MG63 (cell line): ENCODE data around the gene TAF12. TPM values are rescaled to one million over a fixed set of nuclear protein-coding genes. Genes with fewer than 3 reads are reported as not detected.
A peak's percentile ranks its signal among the peaks of the same experiment; 100 is the strongest.
"Not testable (repeated sequence)": the region's sequence is repeated elsewhere in the genome, so short reads cannot be mapped to it uniquely, and the experiment has no call there.

Experiments used
- DNase-seq: peaks from one replicate; pipeline ENCODE4 v3.0.0-alpha.2; 2020
- H3K27me3 ChIP-seq: fragments of 250-450 bp; sonication (Bioruptor Pico); 2 replicates; pipeline ENCODE4 v1.5.1; 2020; ENCODE audit warnings: mild to moderate bottlenecking, moderate library complexity
- H3K36me3 ChIP-seq: fragments of 250-450 bp; sonication (Bioruptor Pico); 2 replicates; pipeline ENCODE4 v1.5.1; 2020; ENCODE audit warnings: mild to moderate bottlenecking, moderate library complexity
- H3K4me3 ChIP-seq: fragments of 250-450 bp; sonication (Bioruptor Pico); 2 replicates; pipeline ENCODE4 v1.5.1; 2020; ENCODE audit warnings: mild to moderate bottlenecking, moderate library complexity
- H3K9me3 ChIP-seq: fragments of 250-450 bp; sonication (Bioruptor Pico); 2 replicates; pipeline ENCODE4 v1.5.1; 2020; ENCODE audit warnings: mild to moderate bottlenecking, moderate library complexity
- total RNA-seq: library from RNA; depleted of rRNA; stranded (reverse); fragments of >200 nt; shearing (Covaris generic); gene quantifications from 2 replicates; pipeline ENCODE4 v1.2.3, GENCODE V29; 2014; ENCODE audit warnings: low replicate concordance

Gene TAF12
- total RNA-seq, 1 experiment from 2014 or later = 33.3 TPM

DNA sequence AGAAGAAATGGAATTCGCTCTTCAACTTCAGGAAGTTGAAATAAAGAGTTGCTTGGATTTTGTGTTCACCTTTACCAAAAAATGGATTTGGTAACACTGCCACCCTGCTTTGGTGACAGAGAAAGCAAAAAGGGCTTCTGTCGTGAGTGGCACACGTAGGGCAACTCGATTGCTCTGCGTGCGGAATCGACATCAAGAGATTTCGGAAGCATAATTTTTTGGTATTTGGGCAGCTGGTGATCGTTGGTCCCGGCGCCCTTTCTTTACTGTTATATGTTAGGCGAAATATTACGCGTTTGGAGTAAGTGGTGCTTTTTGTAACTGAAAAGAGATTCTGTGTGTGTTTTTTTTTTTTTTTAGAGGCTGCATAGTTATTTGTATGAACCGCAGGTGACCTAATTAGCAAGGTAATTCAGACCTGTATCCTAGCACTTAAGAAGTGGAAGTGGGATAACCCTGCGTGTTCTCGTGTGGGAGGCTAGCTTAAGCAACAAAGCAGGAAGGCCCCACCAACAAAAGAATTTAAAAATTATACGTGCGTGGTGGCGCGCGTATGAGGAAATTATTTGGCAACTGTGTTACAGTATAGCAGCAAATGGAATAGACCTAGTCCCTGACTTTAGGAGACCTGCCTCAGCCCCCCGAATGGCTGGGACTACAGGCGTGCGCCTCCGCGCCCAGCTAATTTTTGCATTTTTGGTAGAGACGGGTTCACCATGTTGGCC is 5.8 kb upstream of the TAF12 start, which contains the start of gene RNU11:
TSS of gene RNU11 (plus strand) at position 127 of the 725 bp plus-strand sequence.
- DNase-seq = peak; percentile 91
- Histone ChIP-seq H3K36me3 (no peaks in the 10 kb centered on the region), H3K9me3 (no peaks in the 10 kb centered on the region), H3K4me3 (peak within 1 kb of the TSS; percentile 41), H3K27me3 (no peaks in the 10 kb centered on the region)

GRCh38 chr1:28648008-28648473 is 5.2 kb upstream of the TAF12 start:
- peak; percentile 92 for DNase-seq

DNA sequence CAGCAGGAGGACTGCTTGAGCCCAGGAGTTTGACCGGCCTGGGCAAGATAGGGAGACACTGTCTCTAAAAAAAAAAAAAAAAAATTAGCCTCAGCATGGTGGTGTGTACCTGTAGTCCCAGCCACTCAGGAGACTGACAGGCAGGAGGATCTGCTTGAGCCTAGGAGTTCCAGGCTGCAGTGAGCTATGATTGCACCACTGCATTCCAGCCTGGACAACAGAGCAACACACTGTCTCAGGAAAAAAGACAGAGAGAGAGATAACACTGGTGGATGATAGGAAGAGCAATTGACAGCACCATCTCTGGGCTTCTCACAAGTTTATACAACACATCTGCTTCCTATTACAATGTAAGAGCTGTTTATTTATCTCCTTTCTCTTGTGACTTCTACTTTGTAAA is 3.2 kb upstream of the TAF12 start:
- no peaks in the 10 kb centered on the region for H3K9me3 ChIP-seq
- DNase-seq = no peak
- H3K36me3 ChIP-seq = no peaks in the 10 kb centered on the region
- H3K4me3 ChIP-seq = no peak overlapping the region
- no peaks in the 10 kb centered on the region for H3K27me3 ChIP-seq

More at GRCh38 chr1:28648008-28648473, 5.2 kb upstream of the TAF12 start:
- no peaks in the 10 kb centered on the region for H3K36me3 ChIP-seq
- H3K27me3 ChIP-seq = no peaks in the 10 kb centered on the region
- no peaks in the 10 kb centered on the region for H3K9me3 ChIP-seq
- H3K4me3 ChIP-seq = peak overlapping the region; percentile 41

DNA sequence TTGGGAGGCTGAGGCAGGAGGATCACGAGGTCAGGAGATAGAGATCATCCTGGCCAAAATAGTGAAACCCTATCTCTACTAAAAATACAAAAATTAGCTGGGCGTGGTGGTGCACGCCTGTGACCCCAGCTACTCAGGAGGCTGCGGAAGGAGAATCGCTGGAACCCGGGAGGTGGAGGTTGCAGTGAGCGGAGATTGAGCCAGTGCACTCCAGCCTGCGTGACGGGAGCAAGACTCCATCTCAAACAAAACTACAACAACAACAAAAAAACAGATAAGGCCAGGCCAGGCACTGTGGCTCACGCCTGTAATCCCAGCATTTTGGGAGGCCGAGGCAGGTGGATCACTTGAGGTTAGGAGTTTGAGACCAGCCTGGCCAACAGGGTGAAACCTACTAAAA is 2.5 kb upstream of the TAF12 start:
- not testable (repeated sequence) for H3K27me3 ChIP-seq, H3K9me3 ChIP-seq, H3K36me3 ChIP-seq, DNase-seq, H3K4me3 ChIP-seq

DNA sequence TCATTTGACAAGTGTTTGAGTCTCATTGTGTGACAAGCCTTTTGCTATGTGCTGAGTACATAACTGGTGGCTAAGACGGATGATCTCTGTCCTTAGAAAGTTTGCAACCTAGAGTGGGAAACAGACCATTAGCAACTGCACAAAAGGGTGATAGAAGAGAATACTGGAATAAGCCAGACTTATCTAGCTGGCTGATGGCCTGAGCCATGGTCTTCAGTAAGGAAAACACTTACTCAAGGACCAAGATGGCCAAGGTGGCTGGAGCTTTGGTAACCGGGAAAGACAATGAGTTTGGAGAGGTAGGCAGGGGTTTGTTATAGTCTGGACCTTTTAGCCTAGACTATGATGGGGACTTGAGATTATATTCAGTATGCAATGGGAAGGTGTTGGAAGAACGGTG is 1.6 kb upstream of the TAF12 start:
- no peak for DNase-seq
- H3K4me3 ChIP-seq = no peak overlapping the region; the same call in 1 of the 2 replicates
- H3K27me3 ChIP-seq = no peaks in the 10 kb centered on the region

DNA sequence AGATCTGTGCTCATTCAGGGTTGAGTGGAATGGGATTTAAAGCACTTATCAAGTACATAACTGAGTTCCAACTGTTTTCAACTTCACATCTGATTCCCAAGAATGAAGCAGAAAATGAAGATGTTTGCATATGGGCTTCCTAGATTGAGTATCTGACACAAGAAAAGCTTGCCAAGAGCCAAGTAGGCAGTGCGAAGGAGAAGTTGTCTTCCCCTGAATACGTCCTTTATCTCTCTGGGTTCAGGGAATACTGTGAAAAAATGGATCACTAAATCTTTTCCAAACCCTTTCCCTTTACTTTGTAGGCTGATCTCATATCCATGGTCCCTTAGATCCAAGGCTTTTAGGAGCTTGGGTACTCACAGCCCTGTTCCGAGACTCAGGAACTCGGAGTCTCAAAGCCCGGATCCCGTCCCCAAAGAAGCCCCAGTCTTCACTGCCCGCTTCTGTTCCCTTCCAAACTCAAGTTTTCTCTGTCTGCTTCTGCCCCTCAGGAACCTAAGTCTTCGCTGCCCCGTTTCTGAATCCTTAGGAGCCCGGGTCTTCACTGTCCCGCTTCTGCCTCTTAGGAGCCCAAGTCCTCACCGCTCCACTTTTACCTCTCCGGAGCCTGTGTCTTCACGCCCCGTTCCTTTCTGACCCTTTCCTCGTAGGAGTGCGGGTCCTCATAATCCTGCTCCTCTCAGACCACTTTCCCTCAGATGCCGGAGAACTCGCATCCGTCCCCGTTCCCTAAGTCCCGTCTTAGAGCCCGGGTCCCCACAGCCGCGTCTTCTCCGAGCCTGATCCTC is 616 bp downstream of the TAF12 start:
- Histone ChIP-seq H3K36me3 (no peaks in the 10 kb centered on the region; the same call in 1 of the 2 replicates), H3K27me3 (no peaks in the 10 kb centered on the region), H3K4me3 (peak overlapping the region; percentile 87), H3K9me3 (no peaks in the 10 kb centered on the region)
- DNase-seq = no peak

More for the DNA sequence above, 1.6 kb upstream of the TAF12 start:
- Histone ChIP-seq H3K36me3 (no peaks in the 10 kb centered on the region; the same call in 1 of the 2 replicates), H3K9me3 (no peaks in the 10 kb centered on the region)

GRCh38 chr1:28640766-28641165 is 2.1 kb downstream of the TAF12 start:
- no peak for DNase-seq
- Histone ChIP-seq H3K9me3 (no peaks in the 10 kb centered on the region), H3K4me3 (no peak overlapping the region), H3K27me3 (no peaks in the 10 kb centered on the region), H3K36me3 (no peaks in the 10 kb centered on the region; the same call in 1 of the 2 replicates)

DNA sequence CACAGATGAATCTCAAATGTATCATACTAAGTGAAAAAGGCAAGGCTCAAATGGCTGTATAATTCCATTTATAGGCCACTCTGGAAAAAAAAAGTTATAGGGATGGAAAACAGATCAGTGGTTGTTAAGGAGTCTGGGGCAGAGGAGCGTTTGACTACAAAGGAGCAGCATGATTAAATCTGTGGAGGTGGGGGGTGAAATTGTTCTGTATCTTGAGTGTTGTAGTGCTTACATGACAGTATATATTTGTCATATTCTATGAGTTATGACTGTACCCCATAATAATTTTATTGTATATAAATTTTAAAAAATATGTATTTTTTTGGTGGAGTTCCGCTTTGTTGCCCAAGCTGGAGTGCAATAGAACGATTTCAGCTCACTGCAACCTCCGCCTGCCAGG is 10.3 kb downstream of the TAF12 start:
- H3K36me3 ChIP-seq = no peaks in the 10 kb centered on the region
- no peak for DNase-seq
- H3K27me3 ChIP-seq = no peaks in the 10 kb centered on the region
- H3K9me3 ChIP-seq = no peaks in the 10 kb centered on the region
- H3K4me3 ChIP-seq = no peak overlapping the region

GRCh38 chr1:28631713-28632112 is 11.2 kb downstream of the TAF12 start:
- no peaks in the 10 kb centered on the region for H3K36me3 ChIP-seq
- no peaks in the 10 kb centered on the region for H3K9me3 ChIP-seq
- no peak overlapping the region for H3K4me3 ChIP-seq
- H3K27me3 ChIP-seq = no peaks in the 10 kb centered on the region
- no peak for DNase-seq

- Histone ChIP-seq H3K4me3 (no peak overlapping the region), H3K36me3 (peaks cover 22% of the 10 kb centered on the region), H3K27me3 (no peaks in the 10 kb centered on the region), H3K9me3 (no peaks in the 10 kb centered on the region)
- no peak for DNase-seq
These were observed 29.7 kb downstream of the TAF12 start for GRCh38 chr1:28613175-28613574.

DNA sequence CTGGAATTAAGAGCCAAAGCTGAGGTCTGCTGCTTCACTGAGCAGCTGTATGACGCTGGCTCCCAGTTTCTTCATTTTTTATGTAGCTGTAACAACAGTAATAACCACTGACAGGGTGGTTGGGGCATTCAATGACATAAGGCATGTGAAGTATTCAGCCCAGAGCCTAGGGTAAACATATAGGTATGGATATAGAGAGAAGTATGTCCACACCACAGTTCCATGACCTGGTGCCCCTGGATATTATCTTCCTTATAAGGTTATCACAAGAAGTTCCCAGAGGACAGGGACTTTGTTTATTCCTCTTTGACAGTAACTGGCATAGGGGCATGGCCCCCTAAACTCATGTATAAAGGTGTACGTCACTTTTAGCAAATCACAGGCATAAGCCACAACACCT is 36.1 kb downstream of the TAF12 start:
- peaks cover 18% of the 10 kb centered on the region for H3K36me3 ChIP-seq
- no peaks in the 10 kb centered on the region for H3K9me3 ChIP-seq
- no peak for DNase-seq
- no peak overlapping the region for H3K4me3 ChIP-seq
- no peaks in the 10 kb centered on the region for H3K27me3 ChIP-seq

- peaks cover 14% of the 10 kb centered on the region for H3K36me3 ChIP-seq
These were observed 37.9 kb downstream of the TAF12 start for GRCh38 chr1:28604962-28605361.

GRCh38 chr1:28604411-28604810 is 38.5 kb downstream of the TAF12 start:
- Histone ChIP-seq H3K36me3 (peaks cover 14% of the 10 kb centered on the region), H3K27me3 (no peaks in the 10 kb centered on the region), H3K9me3 (no peaks in the 10 kb centered on the region)

More at GRCh38 chr1:28604962-28605361, 37.9 kb downstream of the TAF12 start:
- Histone ChIP-seq H3K9me3 (no peaks in the 10 kb centered on the region), H3K4me3 (no peak overlapping the region), H3K27me3 (no peaks in the 10 kb centered on the region)
- no peak for DNase-seq

DNA sequence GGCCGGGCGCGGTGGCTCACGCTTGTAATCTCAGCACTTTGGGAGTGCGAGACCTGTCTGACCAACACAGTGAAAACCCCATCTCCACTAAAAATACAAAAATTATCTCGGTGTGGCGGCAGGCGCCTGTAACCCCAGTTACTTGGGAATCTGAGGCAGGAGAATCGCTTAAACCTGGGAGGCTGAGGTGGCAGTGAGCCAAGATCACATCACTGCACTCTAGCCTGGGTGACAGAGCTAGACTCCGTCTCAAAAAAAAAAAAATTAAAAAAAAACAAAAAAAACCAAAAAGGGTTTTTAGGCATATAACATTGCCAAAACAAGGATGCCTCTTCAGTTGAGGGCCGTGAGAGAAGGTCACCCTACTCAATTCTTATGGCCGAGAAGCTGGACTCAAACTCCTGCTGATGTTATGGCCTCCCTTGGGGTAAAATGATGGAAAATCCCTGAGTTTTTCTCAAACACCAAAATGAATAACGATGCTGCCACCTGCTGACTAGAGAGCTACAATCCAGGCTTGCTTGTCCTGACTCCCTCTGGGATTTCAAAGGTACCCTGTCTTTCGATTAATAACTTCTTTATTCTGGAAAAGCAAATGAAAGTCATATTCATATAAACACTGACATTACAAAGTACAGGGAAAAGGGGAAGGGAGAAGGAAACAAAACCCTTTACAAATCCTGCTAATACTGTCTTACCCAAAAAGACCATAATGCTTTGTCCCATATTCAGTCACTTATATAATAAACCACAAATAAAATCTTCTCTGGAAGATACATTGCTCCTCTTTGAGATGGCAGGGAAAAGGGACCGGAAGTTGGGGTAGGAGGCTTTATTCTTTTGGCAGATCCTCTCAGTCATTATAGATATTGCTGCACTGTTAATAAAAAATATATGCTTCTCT is 40.1 kb downstream of the TAF12 start:
- H3K27me3 ChIP-seq = no peaks in the 10 kb centered on the region
- peaks cover 14% of the 10 kb centered on the region for H3K36me3 ChIP-seq
- no peak overlapping the region for H3K4me3 ChIP-seq
- DNase-seq = peak; percentile 49
- H3K9me3 ChIP-seq = no peaks in the 10 kb centered on the region

More at GRCh38 chr1:28604411-28604810, 38.5 kb downstream of the TAF12 start:
- H3K4me3 ChIP-seq = no peak overlapping the region
- no peak for DNase-seq

DNA sequence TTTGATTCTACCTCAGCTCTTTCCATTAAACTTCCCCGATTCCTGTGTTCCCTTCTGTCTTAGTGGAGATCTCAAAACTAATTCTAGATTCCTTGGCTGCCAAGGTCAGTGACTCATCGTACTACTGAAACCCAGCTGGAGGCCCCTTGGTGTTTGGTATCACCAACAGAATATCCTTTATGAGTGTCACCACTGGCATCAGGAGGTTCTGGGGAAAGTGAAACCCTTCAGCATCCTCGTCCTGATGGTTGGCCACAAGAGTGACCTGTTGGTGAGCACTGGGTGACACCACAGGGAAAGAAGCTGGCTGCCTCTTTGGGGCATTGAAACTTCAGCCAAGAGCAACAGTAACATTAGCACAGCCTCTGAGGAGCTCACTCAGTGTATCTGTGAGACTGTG is 41.2 kb downstream of the TAF12 start:
- peak; percentile 82 for DNase-seq
- peaks cover 11% of the 10 kb centered on the region for H3K36me3 ChIP-seq
- H3K9me3 ChIP-seq = no peaks in the 10 kb centered on the region
- H3K4me3 ChIP-seq = no peak overlapping the region
- no peaks in the 10 kb centered on the region for H3K27me3 ChIP-seq

DNA sequence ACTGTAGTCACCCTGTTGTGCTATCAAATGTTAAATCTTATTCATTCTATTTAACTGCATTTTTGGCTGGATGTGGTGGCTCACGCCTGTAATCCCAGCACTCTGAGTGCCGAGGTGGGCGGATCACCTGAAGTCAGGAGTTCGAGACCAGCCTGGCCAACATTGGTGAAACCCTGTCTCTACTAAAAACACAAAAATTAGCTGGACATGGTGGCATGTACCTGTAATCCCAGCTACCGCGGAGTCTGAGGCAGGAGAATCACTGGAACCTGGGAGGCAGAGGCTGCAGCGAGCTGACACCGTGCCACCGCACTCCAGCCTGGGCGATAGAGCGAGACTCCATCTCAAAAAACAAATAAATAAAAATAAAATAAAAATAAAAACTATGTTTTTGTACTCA is 46.6 kb downstream of the TAF12 start:
- not testable (repeated sequence) for H3K27me3 ChIP-seq, H3K9me3 ChIP-seq, H3K36me3 ChIP-seq, DNase-seq, H3K4me3 ChIP-seq
